Activated T-helper 1 cell treated with Interleukin-2 at 50 U/mL for 16 hours (primary cell): Measurements from ENCODE around the gene HOXD13.

ENCODE experiments used
- DNase-seq: peaks from one replicate; pipeline ENCODE4 v3.0.0-alpha.2; 2020; ENCODE audit warnings: low read depth

HOXD13 gene

GRCh38 chr2:176106581-176107539, 14.3 kb downstream of the HOXD13 start, which contains the start of gene HOXD11:
Gene HOXD11 (plus strand): TSS chr2:176107280. CDS start chr2:176107356, 76 bp downstream.
- DNase-seq, result no peak

GRCh38 chr2:176107731-176108181, 15.2 kb downstream of the HOXD13 start:
- no peak for DNase-seq

GRCh38 chr2:176109192-176109901, 16.8 kb downstream of the HOXD13 start:
- DNase-seq, result no peak

DNA sequence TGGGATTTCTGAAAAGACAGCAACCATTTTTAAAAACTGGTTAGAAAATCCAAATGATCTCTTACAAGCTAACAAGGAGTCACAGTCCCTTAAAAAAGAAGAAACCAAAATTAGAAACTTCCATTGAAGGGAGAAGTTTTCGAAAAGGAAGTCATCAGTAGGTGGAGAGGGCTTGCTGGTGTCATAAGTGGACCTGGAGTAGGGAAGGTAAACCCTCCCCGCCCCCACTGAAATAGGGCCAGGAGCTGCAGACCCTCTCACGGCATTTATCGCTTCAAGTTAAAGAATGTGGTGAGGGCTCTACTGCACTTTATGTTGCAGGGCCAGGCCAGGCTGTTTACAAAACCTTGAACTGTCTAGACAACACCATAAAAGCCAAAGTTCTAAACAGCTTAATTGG, 17.4 kb downstream of the HOXD13 start:
- no peak for DNase-seq

GRCh38 chr2:176110415-176111308, 18.1 kb downstream of the HOXD13 start:
- DNase-seq, result no peak

DNA sequence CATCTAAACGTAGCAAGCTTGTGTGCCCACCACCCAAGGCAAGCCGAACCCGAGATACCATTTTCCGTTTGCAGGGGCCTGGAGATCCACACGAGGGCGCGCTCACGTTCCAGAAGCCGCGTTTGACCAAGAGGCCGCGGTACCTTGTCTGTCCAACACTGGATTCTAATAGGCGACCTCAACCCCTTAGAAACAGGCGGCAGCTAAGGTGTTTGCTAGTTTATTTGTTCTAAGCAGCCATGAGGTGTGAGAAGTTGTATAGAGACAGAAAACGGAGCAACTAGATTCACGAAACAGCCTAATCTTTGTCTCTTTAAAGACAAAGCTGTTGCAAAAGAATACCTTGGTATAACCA, 18.8 kb downstream of the HOXD13 start:
- no peak for DNase-seq

GRCh38 chr2:176111846-176112374, 19.4 kb downstream of the HOXD13 start:
- DNase-seq, result no peak

DNA sequence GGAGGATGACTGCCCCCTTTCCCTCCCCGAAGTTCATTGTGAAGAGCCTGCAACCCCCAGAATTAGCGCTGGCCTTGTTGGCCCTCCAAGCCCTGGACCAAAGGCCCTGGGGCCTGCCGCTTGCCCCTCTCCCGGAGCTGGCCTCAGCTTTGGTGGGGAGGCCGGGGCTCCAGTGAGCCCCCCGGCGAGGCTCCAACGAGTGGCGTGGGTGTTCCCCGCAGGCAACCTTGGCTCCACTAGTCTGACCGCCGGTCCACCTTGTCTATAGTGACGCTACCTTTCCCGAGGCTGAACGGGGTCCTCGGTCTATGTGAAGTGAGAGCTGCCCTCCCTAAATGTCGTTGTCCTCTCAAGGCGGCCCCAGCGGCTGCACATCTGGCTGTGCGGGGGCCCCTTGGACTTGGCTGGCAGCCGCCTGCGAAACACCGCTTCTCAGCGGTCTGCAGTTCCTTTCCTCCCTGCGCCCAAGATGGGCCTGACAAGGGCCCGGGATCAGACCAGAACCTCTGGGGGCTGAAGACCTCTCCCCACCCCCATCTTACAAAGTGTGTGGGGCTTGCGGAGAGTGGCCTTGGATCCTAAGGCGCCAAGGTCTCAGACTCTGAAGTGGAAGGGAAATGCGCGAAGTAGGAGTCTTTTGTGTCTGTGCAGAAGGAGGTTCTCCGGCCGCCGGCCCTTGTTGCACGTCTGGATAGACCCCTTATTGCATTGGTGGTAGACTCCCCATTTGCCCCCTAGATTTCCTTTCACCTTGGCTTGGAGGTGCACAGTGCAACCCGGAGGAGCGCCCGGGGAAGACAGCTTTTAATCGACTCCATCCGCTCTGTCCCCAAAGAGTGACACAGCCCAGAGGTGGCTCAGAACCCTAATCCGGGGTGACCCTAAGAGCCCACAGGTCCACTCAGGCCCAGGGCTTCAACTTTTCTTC, 20.1 kb downstream of the HOXD13 start:
- DNase-seq, result no peak

DNA sequence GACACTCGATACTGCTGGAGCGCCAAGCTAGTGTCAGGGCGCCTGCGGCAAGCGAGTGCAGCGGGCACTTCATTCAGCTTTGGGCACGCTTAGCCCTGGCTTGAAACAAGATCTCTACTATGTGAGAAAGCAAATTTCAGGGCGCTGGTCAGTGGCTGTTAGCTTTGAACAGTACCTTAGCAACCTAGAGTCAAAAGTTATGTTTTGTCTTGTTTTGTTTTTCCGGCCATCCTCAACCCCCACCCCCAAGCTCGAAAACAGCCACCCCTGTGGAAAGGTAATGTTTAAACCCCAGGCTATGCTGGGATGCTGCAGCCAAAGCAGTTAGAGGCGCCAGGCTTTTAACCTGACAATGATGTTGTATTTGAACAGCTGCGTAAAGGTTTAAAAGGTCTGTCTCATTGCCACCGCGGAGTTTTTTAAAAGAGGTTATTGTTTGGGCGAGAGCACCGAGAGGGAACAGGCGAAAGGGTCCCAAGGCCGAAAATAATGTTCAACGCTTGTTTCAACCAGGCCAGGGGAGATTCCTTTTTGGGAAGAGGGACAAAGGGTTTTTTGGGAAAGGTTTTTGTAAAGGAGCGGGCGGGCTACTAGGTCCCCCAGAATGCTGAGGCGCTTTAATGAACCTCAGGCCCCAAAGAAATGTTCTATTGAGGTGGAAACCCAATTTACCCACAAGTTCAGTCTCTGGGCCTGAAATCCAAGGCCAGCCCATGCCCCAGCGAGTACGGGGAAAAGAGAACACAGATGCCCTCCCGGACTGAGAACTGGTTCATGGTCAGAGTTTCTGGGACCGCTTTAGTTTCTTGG, 21.8 kb downstream of the HOXD13 start:
- DNase-seq, result no peak

GRCh38 chr2:176114930-176115625, 22.6 kb downstream of the HOXD13 start:
- DNase-seq, result no peak

GRCh38 chr2:176115883-176116813, 23.6 kb downstream of the HOXD13 start, which contains the start of gene HOXD10:
Gene HOXD10 (plus strand): TSS chr2:176116778. CDS start chr2:176116834, 56 bp downstream.
- DNase-seq, result no peak

GRCh38 chr2:176117162-176117822, 24.8 kb downstream of the HOXD13 start:
- no peak for DNase-seq

- no peak for DNase-seq
These were observed 25.4 kb downstream of the HOXD13 start for GRCh38 chr2:176117823-176118371.

DNA sequence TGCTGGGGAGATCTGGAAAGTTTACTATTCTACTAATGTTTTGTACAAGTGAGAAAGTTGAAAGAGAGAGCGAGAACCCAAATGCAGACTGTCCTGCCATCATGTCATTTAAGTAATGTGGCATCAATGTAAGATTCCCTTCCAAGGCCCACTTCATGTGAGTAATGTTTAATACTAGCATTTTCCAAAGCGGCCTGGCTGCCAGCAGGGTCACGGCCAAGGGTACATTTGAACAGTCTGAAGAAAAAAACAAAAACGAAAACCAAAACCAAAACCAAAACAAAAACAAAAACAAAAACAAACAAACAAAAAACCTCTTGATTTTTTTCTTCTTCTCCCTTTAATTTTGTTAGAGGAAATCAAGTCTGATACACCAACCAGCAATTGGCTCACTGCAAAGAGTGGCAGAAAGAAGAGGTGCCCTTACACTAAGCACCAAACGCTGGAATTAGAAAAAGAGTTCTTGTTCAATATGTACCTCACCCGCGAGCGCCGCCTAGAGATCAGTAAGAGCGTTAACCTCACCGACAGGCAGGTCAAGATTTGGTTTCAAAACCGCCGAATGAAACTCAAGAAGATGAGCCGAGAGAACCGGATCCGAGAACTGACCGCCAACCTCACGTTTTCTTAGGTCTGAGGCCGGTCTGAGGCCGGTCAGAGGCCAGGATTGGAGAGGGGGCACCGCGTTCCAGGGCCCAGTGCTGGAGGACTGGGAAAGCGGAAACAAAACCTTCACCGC, 26.2 kb downstream of the HOXD13 start:
- no peak for DNase-seq

GRCh38 chr2:176120364-176121189, 28.1 kb downstream of the HOXD13 start:
- no peak for DNase-seq
